ENCODE data around the gene CHRNA5.

CHRNA5 gene

GRCh38 chr15:78571382-78571781 is 6.1 kb downstream of the CHRNA5 start:
- H3K4me2 ChIP-seq (ENCODE audit: low read depth, low read length) = no peak overlapping the region
- no peak overlapping the region for H3K9ac ChIP-seq (ENCODE audit: low read length)

GRCh38 chr15:78573416-78573815 is 8.1 kb downstream of the CHRNA5 start:
- Histone ChIP-seq H3K9me3 (replicated peaks; ENCODE audit: insufficient read depth, low read length) (no peaks in the 10 kb centered on the region), H2AFZ (ENCODE audit: low read length) (no peak overlapping the region), H3K27me3 (replicated peaks; ENCODE audit: insufficient read depth, low read length) (no peaks in the 10 kb centered on the region), H3K9me2 (replicated peaks; ENCODE audit: insufficient read depth, low read length) (no peaks in the 10 kb centered on the region), H3K4me2 (ENCODE audit: low read depth, low read length) (no peak overlapping the region), H4K20me1 (ENCODE audit: insufficient read depth, low read length) (no peaks in the 10 kb centered on the region), H3K79me2 (ENCODE audit: low read length) (peaks cover 21% of the 10 kb centered on the region), H3F3A (ENCODE audit: insufficient read depth, low read length) (no peaks in the 10 kb centered on the region), H3K4me3 (ENCODE audit: low read length) (no peak overlapping the region), H3K27ac (ENCODE audit: low read length) (no peak overlapping the region), H3K36me3 (replicated peaks; ENCODE audit: insufficient read depth, low read length) (no peaks in the 10 kb centered on the region), H3K9ac (ENCODE audit: low read length) (no peak overlapping the region), H3K4me1 (ENCODE audit: low read length) (no peaks in the 10 kb centered on the region)
- TF ChIP-seq EZH2phosphoT487 (IDR thresholded peaks at IDR 0.05; ENCODE audit: low read length) = no peak
- TF ChIP-seq, protein P1, sequence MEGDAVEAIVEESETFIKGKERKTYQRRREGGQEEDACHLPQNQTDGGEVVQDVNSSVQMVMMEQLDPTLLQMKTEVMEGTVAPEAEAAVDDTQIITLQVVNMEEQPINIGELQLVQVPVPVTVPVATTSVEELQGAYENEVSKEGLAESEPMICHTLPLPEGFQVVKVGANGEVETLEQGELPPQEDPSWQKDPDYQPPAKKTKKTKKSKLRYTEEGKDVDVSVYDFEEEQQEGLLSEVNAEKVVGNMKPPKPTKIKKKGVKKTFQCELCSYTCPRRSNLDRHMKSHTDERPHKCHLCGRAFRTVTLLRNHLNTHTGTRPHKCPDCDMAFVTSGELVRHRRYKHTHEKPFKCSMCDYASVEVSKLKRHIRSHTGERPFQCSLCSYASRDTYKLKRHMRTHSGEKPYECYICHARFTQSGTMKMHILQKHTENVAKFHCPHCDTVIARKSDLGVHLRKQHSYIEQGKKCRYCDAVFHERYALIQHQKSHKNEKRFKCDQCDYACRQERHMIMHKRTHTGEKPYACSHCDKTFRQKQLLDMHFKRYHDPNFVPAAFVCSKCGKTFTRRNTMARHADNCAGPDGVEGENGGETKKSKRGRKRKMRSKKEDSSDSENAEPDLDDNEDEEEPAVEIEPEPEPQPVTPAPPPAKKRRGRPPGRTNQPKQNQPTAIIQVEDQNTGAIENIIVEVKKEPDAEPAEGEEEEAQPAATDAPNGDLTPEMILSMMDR (IDR thresholded peaks at IDR 0.05; ENCODE audit: low read length) = no peak
- TF ChIP-seq EZH2 (optimal IDR thresholded peaks at IDR 0.05; ENCODE audit: low read depth, low read length) = no peak
- DNase-seq = no peak

More at GRCh38 chr15:78571382-78571781, 6.1 kb downstream of the CHRNA5 start:
- Histone ChIP-seq H3K4me3 (ENCODE audit: low read length) (no peak overlapping the region), H3K9me2 (replicated peaks; ENCODE audit: insufficient read depth, low read length) (no peaks in the 10 kb centered on the region), H2AFZ (ENCODE audit: low read length) (no peak overlapping the region), H3K79me2 (ENCODE audit: low read length) (peaks cover 28% of the 10 kb centered on the region), H3K36me3 (replicated peaks; ENCODE audit: insufficient read depth, low read length) (no peaks in the 10 kb centered on the region), H3K27ac (ENCODE audit: low read length) (no peak overlapping the region), H3K4me1 (ENCODE audit: low read length) (0 out of 2 replicates have a peak, but pooled peaks cover 3% of the 10 kb centered on the region), H3F3A (ENCODE audit: insufficient read depth, low read length) (no peaks in the 10 kb centered on the region), H3K9me3 (replicated peaks; ENCODE audit: insufficient read depth, low read length) (no peaks in the 10 kb centered on the region), H4K20me1 (ENCODE audit: insufficient read depth, low read length) (no peaks in the 10 kb centered on the region), H3K27me3 (replicated peaks; ENCODE audit: insufficient read depth, low read length) (no peaks in the 10 kb centered on the region)
- TF ChIP-seq EZH2 (optimal IDR thresholded peaks at IDR 0.05; ENCODE audit: low read depth, low read length) = no peak
- TF ChIP-seq EZH2phosphoT487 (IDR thresholded peaks at IDR 0.05; ENCODE audit: low read length) = no peak
- TF ChIP-seq, protein P1 (IDR thresholded peaks at IDR 0.05; ENCODE audit: low read length) = no peak
- no peak for DNase-seq

GRCh38 chr15:78574944-78575343 is 9.6 kb downstream of the CHRNA5 start:
- Histone ChIP-seq H4K20me1 (ENCODE audit: insufficient read depth, low read length) (no peaks in the 10 kb centered on the region), H3K36me3 (replicated peaks; ENCODE audit: insufficient read depth, low read length) (no peaks in the 10 kb centered on the region), H3F3A (ENCODE audit: insufficient read depth, low read length) (no peaks in the 10 kb centered on the region), H3K27ac (ENCODE audit: low read length) (no peak overlapping the region), H3K4me2 (ENCODE audit: low read depth, low read length) (no peak overlapping the region), H2AFZ (ENCODE audit: low read length) (no peak overlapping the region), H3K9ac (ENCODE audit: low read length) (no peak overlapping the region), H3K9me3 (replicated peaks; ENCODE audit: insufficient read depth, low read length) (no peaks in the 10 kb centered on the region), H3K79me2 (ENCODE audit: low read length) (peaks cover 21% of the 10 kb centered on the region), H3K9me2 (replicated peaks; ENCODE audit: insufficient read depth, low read length) (no peaks in the 10 kb centered on the region), H3K27me3 (replicated peaks; ENCODE audit: insufficient read depth, low read length) (no peaks in the 10 kb centered on the region), H3K4me1 (ENCODE audit: low read length) (no peaks in the 10 kb centered on the region), H3K4me3 (ENCODE audit: low read length) (no peak overlapping the region)
- TF ChIP-seq EZH2 (optimal IDR thresholded peaks at IDR 0.05; ENCODE audit: low read depth, low read length) (no peak), EZH2phosphoT487 (IDR thresholded peaks at IDR 0.05; ENCODE audit: low read length) (no peak)
- TF ChIP-seq, protein P1 (IDR thresholded peaks at IDR 0.05; ENCODE audit: low read length) = no peak
- no peak for DNase-seq

Measured in MM.1S (cell line).